IPS-15b (cell line): ENCODE measurements around the gene MRGPRE.

Experiments used
- H3K27me3 ChIP-seq: one replicate; pipeline ENCODE4 v1.6.1; 2013; ENCODE audit warnings: low read length; ENCODE audit not compliant: control insufficient read depth, insufficient read depth
- H3K36me3 ChIP-seq: one replicate; pipeline ENCODE4 v1.6.1; 2013; ENCODE audit warnings: low read length; ENCODE audit not compliant: control insufficient read depth, insufficient read depth
- H3K4me1 ChIP-seq: one replicate; pipeline ENCODE4 v1.6.1; 2013; ENCODE audit warnings: mild to moderate bottlenecking, low read length; ENCODE audit not compliant: control insufficient read depth, insufficient read depth
- H3K4me3 ChIP-seq: one replicate; pipeline ENCODE4 v1.5.1; 2013; ENCODE audit warnings: low read depth, low read length
- H3K9ac ChIP-seq: one replicate; pipeline ENCODE4 v1.6.1; 2013; ENCODE audit warnings: low read depth, mild to moderate bottlenecking, low read length
- H3K9me3 ChIP-seq: one replicate; pipeline ENCODE4 v1.6.1; 2013; ENCODE audit warnings: mild to moderate bottlenecking, low read length; ENCODE audit not compliant: control insufficient read depth, insufficient read depth

MRGPRE gene

GRCh38 chr11:3189886-3190583 lies 42.2 kb downstream of the MRGPRE start:
- Histone ChIP-seq H3K36me3 (no peaks in the 10 kb centered on the region), H3K9ac (no peak overlapping the region), H3K4me3 (no peak overlapping the region), H3K27me3 (no peaks in the 10 kb centered on the region), H3K9me3 (no peaks in the 10 kb centered on the region), H3K4me1 (peaks cover 7% of the 10 kb centered on the region)

DNA sequence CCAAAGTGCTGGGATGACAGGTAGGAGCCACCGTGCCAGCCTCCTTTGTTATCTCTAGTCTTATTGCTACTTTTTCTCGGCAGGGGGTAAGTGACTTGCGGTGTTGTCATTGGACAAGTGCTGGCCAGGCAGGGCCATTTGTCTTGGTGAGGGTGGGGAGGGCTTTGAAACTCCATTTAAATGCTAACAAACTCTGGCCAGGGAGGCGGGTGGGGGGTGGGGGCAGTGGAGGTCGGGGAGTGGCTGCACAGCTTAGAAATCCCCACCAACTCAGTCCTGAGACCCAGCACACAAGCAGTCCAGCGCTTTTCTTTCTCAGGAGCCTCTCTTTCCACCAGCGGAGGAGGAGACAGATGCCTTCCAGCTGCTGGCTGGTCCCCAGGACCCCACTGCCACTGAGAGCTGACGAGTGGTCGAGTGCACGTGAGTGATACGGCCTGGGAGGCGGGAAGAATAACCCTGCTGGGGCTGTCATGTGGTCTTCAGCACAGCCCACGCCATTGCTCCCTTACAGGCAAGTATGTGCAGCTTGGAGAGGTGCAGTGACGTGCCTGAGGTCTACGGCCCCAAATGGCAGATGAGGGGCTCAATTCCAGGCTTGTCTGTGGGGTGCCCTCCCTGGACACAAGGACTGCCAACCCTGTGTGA lies 42.9 kb downstream of the MRGPRE start:
- Histone ChIP-seq H3K36me3 (no peaks in the 10 kb centered on the region), H3K9me3 (no peaks in the 10 kb centered on the region), H3K4me1 (peaks cover 7% of the 10 kb centered on the region), H3K9ac (no peak overlapping the region), H3K4me3 (peak overlapping the region; percentile 28), H3K27me3 (no peaks in the 10 kb centered on the region)

DNA sequence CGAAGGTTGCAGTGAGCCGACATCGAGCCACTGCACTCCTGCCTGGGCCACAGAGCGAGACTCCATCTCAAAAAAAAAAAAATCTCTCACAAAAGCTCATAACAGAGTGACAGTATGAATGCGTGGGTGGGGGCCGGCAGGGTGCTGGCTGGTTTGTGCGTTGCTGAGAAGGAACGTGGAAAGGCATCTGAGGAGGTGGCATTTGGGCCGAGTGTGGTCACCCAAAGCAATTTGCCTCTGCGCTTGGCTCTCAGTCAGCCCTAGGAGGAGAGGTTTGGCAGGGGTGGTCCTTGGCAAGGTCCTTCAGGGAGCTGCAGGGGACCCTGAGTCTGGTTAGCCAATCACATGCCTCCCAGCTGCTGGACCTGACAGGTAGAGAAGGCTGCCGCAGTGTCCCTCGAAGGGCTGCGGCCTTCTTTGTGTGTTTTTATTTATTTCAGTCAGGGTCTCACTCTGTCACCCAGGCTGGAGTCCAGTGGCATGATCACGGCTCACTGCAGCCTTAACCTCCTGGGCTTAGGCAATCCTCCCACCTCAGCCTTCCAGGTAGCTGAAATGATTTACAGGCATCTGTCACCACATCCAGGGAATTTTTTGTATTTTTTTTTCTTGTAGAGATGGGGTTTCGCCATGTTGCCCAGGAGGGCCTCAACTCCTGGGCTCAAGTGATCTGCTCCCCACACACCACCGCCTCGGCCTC lies 43.6 kb downstream of the MRGPRE start:
- H3K9ac ChIP-seq: no peak overlapping the region
- H3K4me1 ChIP-seq: peaks cover 7% of the 10 kb centered on the region
- H3K9me3 ChIP-seq: no peaks in the 10 kb centered on the region
- no peak overlapping the region for H3K4me3 ChIP-seq
- no peaks in the 10 kb centered on the region for H3K36me3 ChIP-seq
- no peaks in the 10 kb centered on the region for H3K27me3 ChIP-seq

DNA sequence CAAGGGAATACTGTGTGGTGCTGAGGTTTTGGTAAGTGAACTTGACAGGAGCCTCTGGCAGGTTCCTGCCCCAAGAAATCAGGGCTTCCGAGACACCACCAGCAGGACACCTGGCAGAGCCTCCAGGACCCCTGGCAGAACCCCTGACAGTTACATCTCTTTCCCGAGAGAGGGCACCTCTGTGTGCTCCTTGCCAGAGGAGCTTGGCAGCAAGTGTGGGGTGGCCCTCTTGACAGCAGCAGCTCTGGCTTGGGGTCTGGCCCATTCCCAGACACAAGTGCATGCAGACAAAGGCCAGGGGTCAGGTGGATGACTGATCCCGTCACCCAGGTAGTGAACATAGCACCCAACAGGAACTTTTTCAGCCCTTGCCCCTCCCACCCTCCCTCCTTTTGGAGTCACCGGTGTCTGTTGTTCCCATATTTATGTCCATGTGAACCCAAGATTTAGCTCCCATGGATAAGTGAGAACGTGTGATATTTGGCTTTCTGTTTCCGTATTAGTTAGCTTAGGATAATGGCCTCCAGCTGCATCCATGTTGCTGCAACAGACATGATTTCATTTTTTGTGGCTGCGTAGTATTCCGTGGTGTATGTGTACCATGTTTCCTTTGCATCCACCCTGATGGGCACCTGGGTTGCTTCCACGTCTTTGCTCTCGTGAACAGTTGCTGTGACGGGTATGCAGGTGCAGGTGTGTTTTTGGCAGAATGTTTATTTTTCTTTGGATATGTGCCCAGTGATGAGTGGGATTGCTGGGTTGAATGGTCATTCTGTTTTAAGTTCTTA lies 45.9 kb downstream of the MRGPRE start:
- no peak overlapping the region for H3K9ac ChIP-seq
- no peak overlapping the region for H3K4me3 ChIP-seq
- H3K36me3 ChIP-seq: no peaks in the 10 kb centered on the region
- H3K9me3 ChIP-seq: no peaks in the 10 kb centered on the region
- no peaks in the 10 kb centered on the region for H3K27me3 ChIP-seq
- H3K4me1 ChIP-seq: peaks cover 7% of the 10 kb centered on the region

DNA sequence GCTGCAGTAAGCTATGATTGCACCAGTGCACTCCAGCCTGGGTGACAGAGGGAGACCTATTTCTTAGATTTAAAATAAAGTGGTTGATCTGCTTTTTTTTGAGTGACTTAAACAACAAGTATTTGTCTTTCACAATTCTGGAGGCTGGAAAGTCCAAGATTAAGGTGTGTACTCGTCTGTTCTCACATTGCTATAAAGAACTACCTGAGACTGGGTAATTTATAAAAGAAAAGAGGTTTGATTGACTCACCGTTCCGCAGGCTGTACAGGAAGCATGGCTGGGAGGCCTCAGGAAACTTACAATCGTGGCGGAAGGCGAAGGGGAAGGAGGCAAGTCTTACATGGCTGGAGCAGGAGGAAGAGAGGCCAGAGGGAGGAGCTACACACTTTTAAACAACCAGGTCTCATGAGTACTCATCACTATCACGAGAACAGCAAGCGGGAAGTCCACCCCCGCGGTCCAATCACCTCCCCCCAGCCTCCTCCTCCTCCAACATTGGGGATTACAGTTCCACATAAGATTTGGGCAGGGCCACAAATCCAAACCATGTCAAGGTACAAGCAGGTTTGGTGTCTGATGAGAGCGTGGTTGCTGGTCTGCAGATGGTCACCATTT lies 47.4 kb downstream of the MRGPRE start:
- no peak overlapping the region for H3K4me3 ChIP-seq
- H3K4me1 ChIP-seq: peaks cover 7% of the 10 kb centered on the region
- no peaks in the 10 kb centered on the region for H3K27me3 ChIP-seq
- no peaks in the 10 kb centered on the region for H3K36me3 ChIP-seq
- no peaks in the 10 kb centered on the region for H3K9me3 ChIP-seq
- H3K9ac ChIP-seq: no peak overlapping the region

DNA sequence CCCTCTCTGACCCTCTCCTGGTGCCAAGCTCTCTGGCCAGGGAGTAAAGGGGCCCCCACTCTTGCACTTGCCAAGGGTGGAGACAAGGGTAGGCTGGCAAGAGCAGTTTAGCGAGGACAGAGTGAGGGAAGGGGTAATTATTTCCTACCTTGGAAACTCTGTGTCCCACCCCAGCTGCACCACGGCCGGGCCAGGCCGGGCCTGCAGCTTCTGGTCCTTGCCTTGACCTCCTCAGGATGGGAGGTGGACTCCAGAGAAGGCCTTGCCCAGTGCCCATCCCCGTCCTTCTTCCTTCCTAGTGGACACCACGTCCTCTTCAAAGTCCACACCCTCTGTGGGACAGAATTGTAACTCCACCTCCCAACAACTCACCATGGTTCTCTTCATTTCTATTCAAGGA lies 48.7 kb downstream of the MRGPRE start:
- no peak overlapping the region for H3K4me3 ChIP-seq
- peaks cover under 1% of the 10 kb centered on the region for H3K4me1 ChIP-seq
- no peaks in the 10 kb centered on the region for H3K27me3 ChIP-seq
- no peak overlapping the region for H3K9ac ChIP-seq
- H3K36me3 ChIP-seq: no peaks in the 10 kb centered on the region
- no peaks in the 10 kb centered on the region for H3K9me3 ChIP-seq

- Histone ChIP-seq H3K4me3 (no peak overlapping the region), H3K9me3 (no peaks in the 10 kb centered on the region), H3K4me1 (no peaks in the 10 kb centered on the region), H3K36me3 (no peaks in the 10 kb centered on the region), H3K9ac (no peak overlapping the region), H3K27me3 (no peaks in the 10 kb centered on the region)
Measured at GRCh38 chr11:3182462-3182852, 49.8 kb downstream of the MRGPRE start.

- Histone ChIP-seq H3K9me3 (no peaks in the 10 kb centered on the region), H3K4me3 (no peak overlapping the region), H3K9ac (no peak overlapping the region), H3K4me1 (no peaks in the 10 kb centered on the region), H3K36me3 (no peaks in the 10 kb centered on the region), H3K27me3 (no peaks in the 10 kb centered on the region)
Measured at GRCh38 chr11:3181725-3182461, 50.3 kb downstream of the MRGPRE start.

GRCh38 chr11:3180869-3181268 lies 51.3 kb downstream of the MRGPRE start:
- no peaks in the 10 kb centered on the region for H3K9me3 ChIP-seq

GRCh38 chr11:3178349-3178748 lies 53.9 kb downstream of the MRGPRE start:
- Histone ChIP-seq H3K4me3 (no peak overlapping the region), H3K27me3 (no peaks in the 10 kb centered on the region), H3K36me3 (no peaks in the 10 kb centered on the region), H3K9ac (no peak overlapping the region), H3K9me3 (no peaks in the 10 kb centered on the region), H3K4me1 (no peaks in the 10 kb centered on the region)

More at GRCh38 chr11:3180869-3181268, 51.3 kb downstream of the MRGPRE start:
- Histone ChIP-seq H3K4me3 (no peak overlapping the region), H3K27me3 (no peaks in the 10 kb centered on the region), H3K4me1 (no peaks in the 10 kb centered on the region), H3K36me3 (no peaks in the 10 kb centered on the region), H3K9ac (no peak overlapping the region)

DNA sequence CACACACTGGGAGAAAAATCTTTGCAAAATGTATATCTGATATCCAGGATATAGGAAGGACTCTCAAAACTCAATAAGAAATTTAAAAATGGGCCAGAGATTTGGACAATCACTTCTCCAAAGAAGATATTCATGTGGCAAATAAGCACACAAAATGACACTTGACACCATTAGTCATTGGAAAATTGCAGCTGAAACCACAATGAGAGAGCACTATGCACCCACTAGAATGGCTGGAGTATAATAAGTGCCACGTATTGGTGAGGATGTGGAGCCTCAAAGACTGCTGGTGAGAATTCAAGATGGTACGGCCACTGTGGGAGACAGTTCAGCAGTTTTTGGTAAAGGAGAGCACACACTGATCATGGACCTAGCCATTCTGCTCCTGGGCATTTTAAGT lies 54.3 kb downstream of the MRGPRE start:
- no peaks in the 10 kb centered on the region for H3K9me3 ChIP-seq
- H3K27me3 ChIP-seq: no peaks in the 10 kb centered on the region

More for the DNA sequence above, 54.3 kb downstream of the MRGPRE start:
- no peak overlapping the region for H3K4me3 ChIP-seq
- H3K4me1 ChIP-seq: no peaks in the 10 kb centered on the region
- no peak overlapping the region for H3K9ac ChIP-seq
- no peaks in the 10 kb centered on the region for H3K36me3 ChIP-seq
